Measurements from ENCODE around the gene ZNF526. TPM values are rescaled to one million over a fixed set of nuclear protein-coding genes. Genes with fewer than 3 reads are reported as not detected.

Gene ZNF526
- total RNA-seq, 2 experiments from 2014 or later: 11.9 to 15.2 TPM

DNA sequence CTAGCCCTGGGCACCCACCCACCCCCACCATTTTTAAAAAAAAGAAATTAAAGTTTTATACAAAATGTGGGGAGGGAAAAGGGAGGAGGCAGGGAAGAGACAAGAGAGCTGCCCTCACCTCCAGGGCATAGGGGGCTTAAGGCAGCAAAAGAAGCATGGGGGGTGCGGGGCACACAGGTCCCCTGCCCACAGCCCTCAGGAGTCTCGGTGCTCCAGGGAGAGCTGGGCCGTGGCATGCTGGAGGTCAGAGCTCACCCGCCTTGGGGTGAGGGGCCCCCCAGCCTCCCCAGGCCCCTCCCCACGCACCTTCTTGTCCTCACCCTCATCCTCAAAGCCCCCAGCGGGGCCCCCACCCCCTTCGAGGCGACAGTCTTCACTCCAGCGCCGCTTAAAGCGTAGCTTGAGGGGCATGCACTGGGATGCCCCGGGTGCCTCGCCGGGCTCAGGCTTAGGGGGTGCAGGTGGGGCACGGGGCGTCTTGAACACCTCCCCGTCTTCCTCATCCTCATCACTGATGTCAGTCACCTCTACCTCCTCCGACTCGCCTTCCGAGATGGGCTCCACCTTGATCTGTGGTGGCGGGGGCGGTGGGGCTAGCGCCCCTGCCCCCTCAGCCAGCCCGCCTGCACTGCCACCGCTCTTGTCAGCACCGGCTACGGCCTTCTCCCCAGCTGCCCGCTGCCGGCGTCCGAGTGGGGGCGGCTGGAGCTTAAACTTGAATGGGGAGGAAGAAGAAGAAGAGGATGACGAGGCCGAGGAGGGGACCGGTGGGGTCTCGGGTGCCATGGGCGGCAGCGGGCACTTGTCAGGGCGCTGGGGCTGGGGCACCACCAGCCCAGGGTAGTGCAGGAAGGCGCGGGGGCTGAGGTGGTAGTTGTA lies 28.4 kb downstream of the ZNF526 start:
- POLR2A ChIA-PET: no interaction called here
- DNase-seq (no peak), ATAC-seq (no peak)
- Mint-ChIP-seq H3K27ac (no peak overlapping the region), H3K4me3 (no peak overlapping the region), H3K27me3 (no peaks in the 10 kb centered on the region), H3K9me3 (ENCODE audit: low read depth) (no peaks in the 10 kb centered on the region), H3K4me1 (peaks cover 43% of the 10 kb centered on the region), H3K36me3 (ENCODE audit: low read depth) (peaks cover 17% of the 10 kb centered on the region)
- CTCF ChIA-PET: interaction anchor here (0.6 to 0.7 kb wide), 2 partner anchors 31 to 67 kb away, joined by 3 read pairs; no protein-coding TSS in a partner anchor
- intact Hi-C loops (cut with DNase I, micrococcal nuclease): no loop called here

DNA sequence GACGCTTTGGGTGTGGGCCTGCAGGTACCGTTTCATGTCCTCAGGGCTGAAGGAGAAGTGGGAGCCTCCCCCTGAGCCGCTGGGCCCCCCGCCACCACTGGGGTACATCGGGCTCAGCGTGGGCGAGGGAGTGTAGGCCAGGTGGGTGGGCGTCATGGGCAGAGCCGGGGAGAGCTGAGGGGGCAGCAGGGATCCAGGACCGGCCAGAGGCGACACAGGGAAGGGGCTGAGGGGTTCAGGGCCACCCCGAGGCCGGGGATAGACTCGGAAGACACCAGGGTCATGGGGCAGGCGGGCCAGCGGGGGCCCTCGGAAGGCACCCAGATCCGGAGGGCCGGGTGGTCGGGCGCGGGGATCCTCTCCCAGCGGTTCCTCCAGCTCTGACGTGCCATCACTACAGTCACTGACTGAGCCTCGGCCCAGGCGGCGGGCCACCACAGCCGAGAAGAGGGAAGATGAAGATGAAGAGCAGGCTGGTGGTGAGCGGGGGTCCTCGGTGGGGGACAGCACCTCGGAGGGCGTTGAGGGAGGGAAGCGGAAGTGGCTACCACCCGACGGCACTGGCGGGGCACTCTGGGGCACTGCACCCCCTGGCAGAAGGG lies 29.1 kb downstream of the ZNF526 start:
- no peak for DNase-seq
- peaks cover 43% of the 10 kb centered on the region for H3K4me1 Mint-ChIP-seq
- CTCF ChIA-PET: interaction anchor here (1.7 kb wide), 1 partner anchor 30 kb away, joined by 5 read pairs; no protein-coding TSS in a partner anchor
- no peak for ATAC-seq
- no peak overlapping the region for H3K4me3 Mint-ChIP-seq
- peaks cover 17% of the 10 kb centered on the region for H3K36me3 Mint-ChIP-seq (ENCODE audit: low read depth)
- H3K9me3 Mint-ChIP-seq (ENCODE audit: low read depth): no peaks in the 10 kb centered on the region
- intact Hi-C loops (cut with DNase I, micrococcal nuclease): no loop called here
- H3K27me3 Mint-ChIP-seq: no peaks in the 10 kb centered on the region
- POLR2A ChIA-PET: no interaction called here
- no peak overlapping the region for H3K27ac Mint-ChIP-seq

DNA sequence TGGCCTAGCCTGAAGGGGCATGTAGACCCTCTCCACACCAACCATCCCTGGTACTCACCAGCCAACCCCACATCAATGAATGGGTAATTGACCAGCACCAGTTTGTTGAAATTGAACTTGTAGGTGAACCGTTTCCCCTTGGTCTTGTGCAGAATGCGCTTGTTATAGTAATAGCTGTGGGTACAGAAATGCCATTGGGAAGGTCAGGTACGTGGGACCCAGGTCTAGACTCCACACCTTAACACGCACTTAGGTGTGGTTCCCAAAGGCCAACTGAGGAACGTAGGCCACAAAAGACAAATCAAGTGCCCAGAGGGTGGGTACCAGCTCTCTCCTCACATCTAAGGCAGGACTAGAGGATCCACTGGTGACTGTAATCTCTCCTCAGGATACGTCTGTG lies 29.7 kb downstream of the ZNF526 start:
- no peaks in the 10 kb centered on the region for H3K9me3 Mint-ChIP-seq (ENCODE audit: low read depth)
- H3K27me3 Mint-ChIP-seq: no peaks in the 10 kb centered on the region
- no peak overlapping the region for H3K4me3 Mint-ChIP-seq
- ChIA-PET CTCF (interaction anchor here (1.7 to 1.9 kb wide), 2 partner anchors 30 to 47 kb away, joined by 5 to 7 read pairs; no protein-coding TSS in a partner anchor), POLR2A (no interaction called here)
- intact Hi-C loops (cut with DNase I, micrococcal nuclease): no loop called here
- no peak overlapping the region for H3K27ac Mint-ChIP-seq
- DNase-seq (no peak), ATAC-seq (no peak)
- H3K36me3 Mint-ChIP-seq (ENCODE audit: low read depth): peaks cover 17% of the 10 kb centered on the region
- peaks cover 43% of the 10 kb centered on the region for H3K4me1 Mint-ChIP-seq

DNA sequence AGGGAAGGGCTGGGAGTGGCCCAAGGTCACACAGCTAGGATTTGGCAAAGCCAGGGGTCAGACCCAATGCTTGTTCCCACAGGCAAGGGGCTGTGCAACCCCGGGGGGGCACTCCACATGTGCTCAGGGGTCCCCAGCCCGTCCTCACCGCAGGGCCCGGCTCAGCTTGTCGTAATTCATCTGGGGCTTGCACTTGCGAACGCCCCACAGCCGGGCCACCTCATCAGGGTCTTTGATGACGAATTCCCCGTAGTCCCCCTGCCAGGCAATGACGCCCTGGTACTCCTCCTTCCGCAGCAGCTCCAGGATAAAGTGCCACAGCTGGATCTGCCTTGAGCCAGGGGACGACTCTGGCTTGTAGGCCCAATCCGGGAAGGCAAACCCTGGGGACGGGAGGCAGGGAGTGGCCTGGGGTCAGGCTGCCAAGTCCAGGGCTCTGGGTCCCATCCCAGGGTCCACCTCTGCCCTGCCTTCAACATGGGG lies 30.1 kb downstream of the ZNF526 start:
- Mint-ChIP-seq H3K27me3 (no peaks in the 10 kb centered on the region), H3K27ac (peak overlapping the region; percentile 72), H3K9me3 (ENCODE audit: low read depth) (no peaks in the 10 kb centered on the region), H3K36me3 (ENCODE audit: low read depth) (peaks cover 17% of the 10 kb centered on the region), H3K4me3 (no peak overlapping the region), H3K4me1 (peaks cover 38% of the 10 kb centered on the region)
- intact Hi-C loops (cut with DNase I, micrococcal nuclease): no loop called here
- ChIA-PET POLR2A (interaction anchor here (0.6 to 1.2 kb wide), 2 partner anchors 38 to 142 kb away, joined by 3 read pairs; no protein-coding TSS in a partner anchor), CTCF (interaction anchor here (1.3 to 1.9 kb wide), 3 partner anchors 20 to 47 kb away, joined by 5 to 7 read pairs (median 5); no protein-coding TSS in a partner anchor)
- DNase-seq: no peak
- ATAC-seq: no peak

DNA sequence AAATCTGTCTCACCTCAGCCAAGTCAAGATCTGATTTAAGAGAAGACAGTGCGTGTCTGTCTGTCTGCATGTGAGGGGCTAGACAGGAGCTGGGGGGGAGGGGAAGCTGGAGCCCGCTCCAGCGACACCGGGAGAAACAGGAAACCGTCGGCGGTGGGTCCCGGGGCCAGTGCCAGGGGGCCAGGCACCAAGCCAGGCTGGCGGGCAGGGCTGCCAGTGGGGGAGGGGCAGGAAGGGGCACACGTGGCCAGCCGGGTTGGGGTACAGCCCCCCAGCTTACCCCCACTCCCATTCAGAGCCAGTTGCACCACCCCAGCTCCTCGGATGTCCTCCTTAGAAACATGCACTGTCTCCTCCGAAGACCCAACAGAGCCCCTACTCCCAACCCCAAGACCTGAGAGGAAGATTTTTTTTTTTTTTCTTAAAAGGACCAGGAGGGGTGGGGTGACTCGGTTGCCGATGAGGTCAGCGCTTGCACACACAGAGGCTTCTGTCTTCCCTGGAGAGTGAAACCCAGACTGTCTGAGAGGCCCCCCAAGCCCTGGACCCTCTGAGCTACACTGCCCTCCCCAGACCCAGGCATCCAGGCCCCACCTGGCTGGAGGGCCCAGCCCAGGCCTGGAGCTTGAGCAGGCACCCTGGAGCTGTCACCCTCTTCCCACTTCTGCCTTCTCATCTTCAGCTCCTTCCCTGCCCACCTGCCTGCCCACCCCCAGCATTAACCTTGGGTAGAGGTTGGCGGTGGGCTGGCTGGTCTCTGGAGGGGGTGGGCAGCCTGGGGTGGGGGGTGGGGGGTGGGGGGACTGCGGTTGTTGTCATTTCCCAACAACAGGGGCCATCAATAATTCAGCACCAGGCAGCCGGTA lies 30.8 kb downstream of the ZNF526 start:
- intact Hi-C loops (cut with DNase I, micrococcal nuclease): no loop called here
- H3K4me3 Mint-ChIP-seq: peak overlapping the region; percentile 89
- peaks cover 17% of the 10 kb centered on the region for H3K36me3 Mint-ChIP-seq (ENCODE audit: low read depth)
- ATAC-seq (peak; percentile 16), DNase-seq (peak; percentile 62)
- H3K27ac Mint-ChIP-seq: peak overlapping the region; percentile 74
- ChIA-PET CTCF (interaction anchor here (0.5 to 1.9 kb wide), 5 partner anchors 13 to 118 kb away, joined by 3 to 7 read pairs (median 5); no protein-coding TSS in a partner anchor), POLR2A (interaction anchor here (0.6 to 1.2 kb wide), 4 partner anchors 8 to 142 kb away, joined by 3 to 4 read pairs (median 3); partner anchors contain the start of gene GSK3A)
- H3K4me1 Mint-ChIP-seq: peaks cover 36% of the 10 kb centered on the region
- no peaks in the 10 kb centered on the region for H3K27me3 Mint-ChIP-seq
- no peaks in the 10 kb centered on the region for H3K9me3 Mint-ChIP-seq (ENCODE audit: low read depth)

DNA sequence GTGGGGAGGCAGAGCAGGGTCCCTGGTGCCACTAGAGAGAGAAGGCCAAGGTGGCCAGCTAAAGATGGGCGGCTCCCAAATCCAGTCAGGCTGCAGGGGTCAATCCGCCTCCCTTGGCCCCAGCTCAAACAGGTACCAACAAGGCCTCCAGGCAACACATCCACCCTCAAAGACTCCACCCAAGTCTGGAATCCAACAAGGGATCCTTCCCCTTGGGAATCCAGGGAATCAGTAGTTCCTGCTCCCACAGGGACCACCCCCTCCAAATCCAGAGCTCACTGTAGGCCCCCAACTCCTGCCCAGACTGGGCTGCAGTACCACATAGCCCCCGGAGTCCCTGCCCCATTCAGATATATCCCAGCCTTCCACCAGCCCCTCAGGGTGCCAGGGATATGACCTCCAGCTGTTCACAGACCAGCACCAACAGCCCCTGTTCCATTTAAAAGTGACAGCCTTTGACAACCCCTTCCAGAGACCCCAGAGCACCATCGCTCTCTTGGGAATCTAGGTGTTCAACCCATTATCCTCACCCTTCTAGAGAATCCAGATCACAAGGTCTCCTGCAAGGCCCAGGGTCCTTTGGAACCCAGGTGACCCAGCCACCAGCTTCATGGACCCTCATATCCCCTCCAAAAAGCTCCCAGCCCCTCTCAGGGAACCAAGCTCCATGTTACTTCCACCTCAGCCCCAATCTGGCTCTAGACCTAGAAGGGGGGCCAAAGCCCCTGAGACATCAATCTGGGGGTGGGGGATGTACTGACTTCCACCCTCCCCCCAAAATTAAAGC lies 31.7 kb downstream of the ZNF526 start:
- ChIA-PET POLR2A (interaction anchor here (1.2 kb wide), 2 partner anchors 9 to 37 kb away, joined by 3 to 4 read pairs; partner anchors contain the start of gene GSK3A), CTCF (interaction anchor here (0.5 to 1.9 kb wide), 6 partner anchors 9 to 628 kb away, joined by 3 to 7 read pairs (median 3); partner anchors contain the start of gene GSK3A)
- Mint-ChIP-seq H3K4me3 (peak overlapping the region; percentile 89), H3K36me3 (ENCODE audit: low read depth) (peaks cover 17% of the 10 kb centered on the region), H3K27ac (peak overlapping the region; percentile 74), H3K9me3 (ENCODE audit: low read depth) (no peaks in the 10 kb centered on the region), H3K4me1 (peaks cover 29% of the 10 kb centered on the region), H3K27me3 (peaks cover 3% of the 10 kb centered on the region)
- ATAC-seq: no peak
- DNase-seq: no peak
- intact Hi-C loops (cut with DNase I, micrococcal nuclease): no loop called here

DNA sequence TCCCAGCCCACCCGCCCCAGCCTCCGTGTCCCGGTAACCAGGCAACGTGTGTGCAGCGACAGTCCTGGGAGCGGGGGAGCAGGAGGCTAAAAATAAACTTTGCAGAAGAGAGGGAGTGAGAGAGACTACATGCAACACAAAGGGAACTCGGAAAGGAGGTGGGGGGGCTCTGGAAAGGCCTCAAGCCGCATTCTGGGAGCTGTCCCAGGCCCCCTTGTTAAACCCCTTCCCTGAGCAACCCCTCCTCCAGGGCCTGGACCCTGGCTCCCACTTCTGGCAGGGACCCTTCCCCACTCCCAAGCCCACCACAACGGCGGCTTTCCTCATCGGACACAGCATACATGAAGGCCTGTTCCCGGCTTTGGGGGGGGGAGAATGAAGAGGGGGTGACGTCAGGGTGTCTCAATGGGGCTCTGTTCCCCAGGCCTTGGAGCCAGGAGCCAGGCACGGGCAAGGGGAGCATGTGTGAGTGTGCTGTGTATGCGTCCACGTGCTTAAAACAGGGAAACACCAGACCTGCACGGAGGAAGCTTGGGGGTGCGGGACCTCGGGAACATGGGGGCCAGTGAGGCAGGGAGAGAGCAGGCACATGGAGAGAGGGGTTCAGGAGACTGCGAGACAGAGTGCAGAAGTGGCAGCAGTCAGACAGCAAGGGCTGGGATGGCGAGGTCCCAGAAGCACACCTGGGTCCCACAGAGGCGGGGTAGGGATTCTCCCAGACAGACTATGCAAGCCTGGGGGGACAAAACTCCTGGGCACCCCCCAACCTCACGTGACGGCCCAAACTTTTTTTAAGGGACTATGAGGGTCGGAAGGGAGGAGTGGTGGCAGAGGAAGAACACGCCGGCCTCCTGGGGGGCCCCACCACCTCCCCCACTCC lies 32.5 kb downstream of the ZNF526 start:
- peaks cover 3% of the 10 kb centered on the region for H3K27me3 Mint-ChIP-seq
- peak overlapping the region; percentile 89 for H3K4me3 Mint-ChIP-seq
- peaks cover 25% of the 10 kb centered on the region for H3K4me1 Mint-ChIP-seq
- DNase-seq: peak; percentile 47
- no peak for ATAC-seq
- H3K36me3 Mint-ChIP-seq (ENCODE audit: low read depth): peaks cover 17% of the 10 kb centered on the region
- ChIA-PET POLR2A (no interaction called here), CTCF (interaction anchor here (1.0 to 1.1 kb wide), 2 partner anchors 8 to 10 kb away, joined by 3 read pairs; partner anchors contain the start of gene GSK3A)
- intact Hi-C loops (cut with DNase I, micrococcal nuclease): no loop called here
- no peaks in the 10 kb centered on the region for H3K9me3 Mint-ChIP-seq (ENCODE audit: low read depth)
- peak overlapping the region; percentile 95 for H3K27ac Mint-ChIP-seq

DNA sequence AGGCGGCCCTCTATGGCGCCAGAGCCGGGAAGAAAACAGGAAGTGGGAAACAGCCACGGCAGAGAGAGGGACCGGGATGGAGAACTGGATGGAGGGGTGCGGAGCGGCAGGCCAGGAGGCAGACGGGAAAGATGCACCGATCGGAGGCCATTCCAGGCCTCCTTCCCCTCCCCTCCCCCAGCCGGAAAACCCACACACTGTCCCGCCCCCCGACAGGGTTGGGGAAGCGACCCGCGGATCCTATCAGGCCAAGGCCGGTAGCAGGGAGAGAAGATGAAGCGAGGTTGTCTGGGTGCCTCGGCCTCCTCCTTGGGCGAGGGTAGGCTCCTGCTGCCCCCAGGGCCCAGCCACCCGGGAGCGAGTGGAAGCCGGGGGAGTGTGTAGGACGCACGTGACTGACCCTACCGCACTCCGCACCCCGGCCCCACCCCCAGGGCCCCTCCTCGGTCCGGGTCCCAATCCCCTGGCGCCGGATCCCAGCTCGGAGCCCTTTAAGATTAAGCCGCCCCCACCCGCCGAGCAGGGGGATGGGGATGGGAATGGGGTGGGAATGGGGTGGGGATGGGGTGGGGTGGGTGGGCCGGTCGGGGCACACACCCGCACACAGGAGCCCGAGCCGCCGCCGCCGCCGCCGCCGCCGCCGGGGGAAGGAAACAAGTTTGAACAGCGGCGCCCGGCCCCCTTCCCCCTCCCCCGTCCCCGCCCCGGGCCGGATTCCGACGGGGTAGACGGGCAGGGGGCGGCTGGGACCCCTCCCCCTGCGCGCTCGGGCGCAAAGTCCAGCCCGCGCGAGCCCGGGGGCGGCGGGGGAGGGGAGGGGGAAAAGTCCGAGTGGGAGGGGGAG lies 33.4 kb downstream of the ZNF526 start:
- intact Hi-C loops (cut with DNase I, micrococcal nuclease): loop anchor here (1.0 kb wide), 3 partner anchors 9 to 120 kb away; partner anchors contain the start of gene DEDD2 (in 1 of the 2)
- H3K27me3 Mint-ChIP-seq: peaks cover 3% of the 10 kb centered on the region
- peak; percentile 83 for DNase-seq
- peak overlapping the region; percentile 95 for H3K27ac Mint-ChIP-seq
- H3K4me1 Mint-ChIP-seq: peaks cover 25% of the 10 kb centered on the region
- no peaks in the 10 kb centered on the region for H3K9me3 Mint-ChIP-seq (ENCODE audit: low read depth)
- ChIA-PET POLR2A (no interaction called here), CTCF (interaction anchor here (1.0 kb wide), 1 partner anchor 9 kb away, joined by 3 read pairs; no protein-coding TSS in a partner anchor)
- peak; percentile 20 for ATAC-seq
- H3K4me3 Mint-ChIP-seq: peak overlapping the region; percentile 89
- peaks cover 17% of the 10 kb centered on the region for H3K36me3 Mint-ChIP-seq (ENCODE audit: low read depth)

Measured in activated CD4-positive, alpha-beta T cell treated with anti-CD3 and anti-CD28 coated beads for 36 hours (primary cell).